GM19238 (cell line): ENCODE results near the gene FAM222A.
"Not testable (repeated sequence)": the region's sequence is repeated elsewhere in the genome, so short reads cannot be mapped to it uniquely, and the experiment has no call there.

Experiments used
- DNase-seq: peaks from one replicate; pipeline ENCODE4 v3.0.0; 2011; ENCODE audit warnings: low spot score; ENCODE audit not compliant: insufficient read length

The FAM222A gene

GRCh38 chr12:109693653-109694600 is 19.7 kb upstream of the FAM222A start:
- no peak for DNase-seq

DNA sequence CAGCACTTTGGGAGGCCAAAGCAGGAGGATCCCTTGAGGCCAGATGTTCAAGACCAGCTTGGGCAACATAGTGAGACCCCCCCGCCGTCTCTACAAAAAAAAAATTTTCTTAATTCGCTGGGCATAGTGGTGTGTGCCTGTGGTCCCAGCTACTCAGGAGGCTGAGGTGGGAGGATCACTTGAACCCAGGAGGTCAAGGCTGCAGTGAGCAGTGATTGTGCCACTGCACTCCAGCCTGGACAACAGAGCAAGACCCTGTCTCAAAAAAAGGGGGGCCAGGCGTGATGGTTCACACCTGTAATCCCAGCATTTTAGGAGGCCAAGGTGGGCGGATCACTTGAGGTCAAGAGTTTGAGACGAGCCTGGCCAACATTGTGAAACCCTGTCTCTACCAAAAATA is 19.0 kb upstream of the FAM222A start:
- DNase-seq, result not testable (repeated sequence)

- no peak for DNase-seq
Observed at GRCh38 chr12:109695416-109695815, 18.2 kb upstream of the FAM222A start.

- DNase-seq, result no peak
Observed at GRCh38 chr12:109695961-109696461, 17.6 kb upstream of the FAM222A start.

DNA sequence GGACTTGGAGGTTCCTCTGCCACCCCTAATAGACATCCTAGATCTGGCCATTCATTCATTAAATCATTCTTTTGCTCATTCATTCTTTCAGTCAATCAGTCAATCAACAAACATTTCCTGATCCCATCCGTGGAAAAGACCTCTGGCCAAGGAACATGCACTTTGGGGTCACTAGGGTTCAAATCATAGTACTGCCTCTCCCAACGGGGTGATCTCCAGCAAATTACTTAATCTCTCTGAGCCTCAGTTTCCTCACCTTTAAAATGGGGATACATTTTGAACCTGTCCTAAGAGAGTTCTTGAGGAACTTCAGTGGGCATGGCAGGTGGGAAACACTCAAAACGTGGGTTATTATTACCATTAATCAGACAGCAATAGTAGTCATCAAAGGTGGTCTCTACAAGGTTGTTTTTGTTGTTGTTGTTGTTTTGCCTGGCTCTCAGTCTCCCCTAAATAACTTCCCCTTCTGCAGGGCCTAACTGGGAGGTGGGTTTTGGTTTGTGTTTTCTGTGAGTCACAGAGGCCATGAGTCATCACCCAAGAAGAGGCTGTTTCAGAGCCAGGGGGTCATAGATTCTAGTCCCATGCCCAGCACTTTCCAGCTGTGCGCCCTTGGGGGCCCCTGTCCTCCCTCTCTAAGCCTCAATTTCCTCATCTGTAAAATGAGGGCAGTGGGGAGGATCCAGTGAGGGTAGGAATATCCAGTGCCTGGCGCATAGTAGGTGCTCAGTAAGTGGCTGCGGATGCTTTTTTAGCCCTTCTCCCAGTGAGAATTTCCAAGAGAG is 16.9 kb upstream of the FAM222A start:
- no peak for DNase-seq

- DNase-seq, result no peak
Observed at GRCh38 chr12:109697270-109697553, 16.4 kb upstream of the FAM222A start.

GRCh38 chr12:109697877-109698468 is 15.7 kb upstream of the FAM222A start:
- no peak for DNase-seq

DNA sequence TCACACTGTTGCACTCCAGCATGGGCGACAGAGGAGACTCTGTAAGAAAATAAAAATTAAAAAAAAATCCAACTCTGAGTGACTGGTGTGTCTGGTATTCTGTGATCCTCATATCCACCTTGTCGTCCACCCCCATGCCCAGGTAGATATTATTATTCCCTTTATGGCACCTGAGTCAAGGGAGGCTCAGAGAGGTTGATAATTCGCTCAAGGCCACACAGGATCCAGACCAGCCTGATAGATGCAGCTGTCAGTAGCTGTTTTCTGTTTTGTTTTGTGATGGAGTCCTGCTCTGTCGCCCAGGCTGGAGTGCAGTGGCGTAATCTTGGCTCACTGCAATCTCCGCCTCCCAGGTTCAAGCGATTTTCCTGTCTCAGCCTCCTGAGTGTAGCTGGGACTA is 14.8 kb upstream of the FAM222A start:
- no peak for DNase-seq

GRCh38 chr12:109701064-109701463 is 12.6 kb upstream of the FAM222A start:
- DNase-seq, result no peak

DNA sequence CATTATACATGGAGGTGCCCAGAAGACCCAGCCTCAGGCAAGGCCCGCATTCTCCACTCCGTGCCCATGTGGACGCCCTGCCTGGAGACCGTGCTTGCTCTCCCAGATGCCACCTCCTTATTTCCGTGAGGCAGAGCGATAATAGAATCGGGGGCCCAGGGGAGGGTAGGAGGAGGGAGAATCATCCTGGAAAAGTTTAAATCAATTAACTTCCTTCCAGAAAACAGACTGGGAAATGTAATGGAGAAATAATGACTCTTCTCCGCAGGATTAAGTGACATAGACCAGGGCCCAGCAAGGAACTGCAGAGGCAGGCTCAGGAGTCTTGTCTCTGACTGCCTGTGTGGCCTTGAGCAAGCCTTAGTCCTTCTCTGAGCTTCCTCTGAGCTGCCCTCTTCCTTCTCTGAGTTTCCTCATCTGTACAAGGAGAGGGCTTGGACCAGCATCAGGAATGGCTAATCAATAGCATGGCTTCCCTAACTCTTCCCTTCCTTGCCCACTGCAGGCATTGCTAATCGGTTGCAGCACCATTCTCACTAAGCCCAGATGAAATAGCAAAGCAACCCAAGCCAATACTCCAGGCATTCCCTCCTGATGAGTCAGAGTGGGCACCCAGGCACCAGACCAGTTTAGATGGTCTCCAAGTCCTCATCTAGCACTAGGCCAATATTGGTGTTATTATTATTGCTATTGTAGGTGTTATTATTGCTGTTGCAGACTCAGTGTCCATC is 11.3 kb upstream of the FAM222A start:
- DNase-seq, result no peak

GRCh38 chr12:109703684-109704083 is 9.9 kb upstream of the FAM222A start:
- no peak for DNase-seq

GRCh38 chr12:109704371-109705098 is 9.1 kb upstream of the FAM222A start:
- DNase-seq, result no peak

DNA sequence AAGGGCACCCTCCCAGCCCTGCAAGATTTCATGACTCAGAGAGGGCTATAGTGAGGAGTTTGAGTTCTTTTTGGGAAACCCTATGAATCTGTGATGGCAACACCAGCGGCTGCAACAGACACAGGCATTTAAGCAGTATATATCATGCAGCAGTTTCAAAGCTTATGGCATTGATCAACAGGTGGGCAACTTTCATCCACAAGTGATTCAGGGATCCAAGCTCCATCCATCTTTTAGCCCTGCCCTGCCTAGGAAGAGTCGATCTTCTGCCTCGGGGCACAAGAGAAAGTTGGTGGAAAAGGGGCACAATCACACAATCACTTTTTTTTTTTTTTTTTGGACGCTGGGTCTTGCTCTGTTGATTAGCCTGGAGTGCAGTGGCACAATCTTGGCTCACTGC is 8.3 kb upstream of the FAM222A start:
- no peak for DNase-seq

GRCh38 chr12:109706398-109706746 is 7.3 kb upstream of the FAM222A start:
- no peak for DNase-seq

- DNase-seq, result no peak
Observed at GRCh38 chr12:109706747-109707469, 6.7 kb upstream of the FAM222A start.

DNA sequence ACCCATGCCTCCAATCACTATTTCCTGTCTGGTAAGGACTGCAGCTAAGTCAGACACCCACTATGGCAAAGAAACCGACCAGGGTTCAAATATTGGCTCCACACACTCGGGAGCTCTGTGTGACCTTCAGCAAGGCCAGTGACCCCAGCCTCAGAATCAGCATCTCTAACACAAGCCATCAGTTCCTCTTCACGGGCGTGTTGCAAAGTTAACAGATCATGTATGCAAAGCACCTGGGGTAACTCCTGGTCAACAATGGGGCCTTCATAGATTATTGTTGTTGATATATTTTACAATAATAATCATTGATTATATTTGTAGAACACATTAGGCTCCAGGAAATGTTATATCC is 6.2 kb upstream of the FAM222A start:
- DNase-seq, result no peak

DNA sequence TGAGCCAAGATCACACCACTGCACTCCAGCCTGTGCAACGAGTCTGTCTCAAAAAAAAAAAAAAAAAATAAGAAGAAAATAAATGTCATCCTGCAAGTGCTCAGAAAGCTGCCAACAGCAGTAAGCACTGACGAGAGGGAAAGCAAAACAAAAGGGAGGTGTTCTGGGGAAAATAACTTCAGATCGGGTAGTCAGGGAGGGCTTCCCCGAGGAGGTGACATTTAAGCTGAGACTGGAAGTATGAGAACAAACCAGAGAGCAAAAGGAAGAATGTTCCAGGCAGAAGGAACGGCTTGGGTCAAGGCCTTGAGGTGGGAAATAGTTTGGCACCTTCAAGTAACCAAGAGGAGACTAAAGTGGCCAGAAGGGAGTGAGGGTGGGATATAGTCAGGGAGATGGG is 4.7 kb upstream of the FAM222A start:
- no peak for DNase-seq

DNA sequence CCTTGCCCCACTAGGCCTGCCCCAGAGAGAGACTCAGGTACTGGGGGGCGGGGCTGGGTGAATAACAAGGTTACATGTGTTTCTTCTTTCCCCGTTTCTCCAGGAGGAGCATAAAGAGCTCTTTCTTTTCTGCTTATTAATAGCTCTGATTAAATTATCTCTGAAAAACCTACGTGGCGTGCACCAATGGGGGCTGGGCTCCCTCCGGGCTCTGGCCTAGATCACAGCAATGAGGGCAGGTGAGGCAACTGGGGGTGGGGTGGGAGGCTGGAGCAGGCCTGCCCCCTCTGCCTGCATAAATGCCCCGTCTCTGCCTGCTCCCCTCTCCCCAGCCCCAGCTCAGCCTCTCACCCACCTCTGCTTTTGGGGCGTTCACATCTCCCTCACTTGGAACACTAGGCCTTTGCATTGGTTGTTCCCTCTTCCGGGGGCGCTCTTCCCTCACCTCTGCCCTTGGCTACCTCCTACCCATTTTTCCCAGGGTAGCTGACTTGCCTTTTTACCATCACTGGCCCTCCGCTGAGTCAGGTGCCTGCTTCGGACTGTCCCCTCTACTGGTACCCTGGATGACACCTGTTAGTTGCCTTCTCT is 4.1 kb upstream of the FAM222A start:
- no peak for DNase-seq

GRCh38 chr12:109710205-109710746 is 3.3 kb upstream of the FAM222A start:
- DNase-seq, result no peak
